HEK293 (cell line): Measurements from ENCODE around the gene DNM1.

Source experiments
- EGR2 ChIP-seq: fragments of 450-650 bp; formaldehyde crosslinking; IDR thresholded peaks from 2 replicates; pipeline ENCODE4 v1.5.1; 2016; ENCODE audit warnings: low read depth, missing biosample characterization, missing genetic modification characterization
- GLIS1 ChIP-seq: fragments of 450-650 bp; formaldehyde crosslinking; IDR thresholded peaks from 2 replicates; pipeline ENCODE4 v1.5.1; 2016; ENCODE audit warnings: missing biosample characterization, missing genetic modification characterization
- HOXA7 ChIP-seq: sonication (generic); formaldehyde crosslinking; IDR thresholded peaks from 2 replicates; pipeline ENCODE4 v1.8.1; 2022; ENCODE audit warnings: missing genetic modification reagents, borderline replicate concordance
- HOXD13 ChIP-seq: sonication (generic); formaldehyde crosslinking; IDR thresholded peaks from 2 replicates; pipeline ENCODE4 v1.8.0; 2022; ENCODE audit warnings: missing genetic modification reagents, borderline replicate concordance
- IKZF3 ChIP-seq: fragments of 450-650 bp; IDR thresholded peaks from 2 replicates; pipeline ENCODE4 v1.5.0; 2018; ENCODE audit warnings: missing biosample characterization, mild to moderate bottlenecking, missing genetic modification characterization, moderate library complexity
- KLF7 ChIP-seq: fragments of 450-650 bp; formaldehyde crosslinking; IDR thresholded peaks from 2 replicates; pipeline ENCODE4 v1.5.1; 2016; ENCODE audit warnings: missing biosample characterization, missing genetic modification characterization, borderline replicate concordance
- MEIS1 ChIP-seq: sonication (generic); formaldehyde crosslinking; IDR thresholded peaks from 2 replicates; pipeline ENCODE4 v1.8.1; 2022; ENCODE audit warnings: missing genetic modification reagents, mild to moderate bottlenecking, borderline replicate concordance
- PRDM1 ChIP-seq: fragments of 450-650 bp; formaldehyde crosslinking; IDR thresholded peaks from 2 replicates; pipeline ENCODE4; 2016; ENCODE audit warnings: missing biosample characterization, missing genetic modification characterization
- SCRT2 ChIP-seq: fragments of 450-650 bp; formaldehyde crosslinking; IDR thresholded peaks from 2 replicates; pipeline ENCODE4 v1.5.1; 2016; ENCODE audit warnings: missing biosample characterization, missing genetic modification characterization
- WT1 ChIP-seq: fragments of 450-650 bp; formaldehyde crosslinking; IDR thresholded peaks from 2 replicates; pipeline ENCODE4 v1.5.1; 2016; ENCODE audit warnings: missing biosample characterization, missing genetic modification characterization
- ZEB2 ChIP-seq: fragments of 450-650 bp; formaldehyde crosslinking; IDR thresholded peaks from 2 replicates; pipeline ENCODE4 v1.5.1; 2016; ENCODE audit warnings: missing biosample characterization, missing genetic modification characterization
- ZFHX2 ChIP-seq: fragments of 450-650 bp; formaldehyde crosslinking; conservative IDR thresholded peaks from 2 replicates; pipeline ENCODE4 v1.5.1; 2016; ENCODE audit warnings: missing biosample characterization, missing genetic modification characterization
- ZFP41 ChIP-seq: fragments of 450-650 bp; formaldehyde crosslinking; IDR thresholded peaks from 2 replicates; pipeline ENCODE4 v1.5.1; 2016; ENCODE audit warnings: missing biosample characterization, missing genetic modification characterization, borderline replicate concordance
- ZNF155 ChIP-seq: fragments of 450-650 bp; formaldehyde crosslinking; IDR thresholded peaks from 2 replicates; pipeline ENCODE4 v1.5.1; 2016; ENCODE audit warnings: missing biosample characterization, missing genetic modification characterization
- ZNF174 ChIP-seq: fragments of 450-650 bp; formaldehyde crosslinking; IDR thresholded peaks from 2 replicates; pipeline ENCODE4 v1.5.0; 2017; ENCODE audit warnings: missing biosample characterization, mild to moderate bottlenecking, missing genetic modification characterization
- ZNF248 ChIP-seq: fragments of 450-650 bp; formaldehyde crosslinking; IDR thresholded peaks from 2 replicates; pipeline ENCODE4 v1.5.1; 2017; ENCODE audit warnings: missing biosample characterization, missing genetic modification characterization
- ZNF274 ChIP-seq, 2 experiments: fragments of 200-500 bp in 1 of 2; fragments of 450-650 bp in 1 of 2; sonication (Bioruptor generic) in 1 of 2; formaldehyde crosslinking in 1 of 2; IDR thresholded peaks; 2 replicates each; pipeline versions ENCODE4 v1.5.1 to v1.6.1; 2014 to 2016; ENCODE audit warnings: borderline replicate concordance in 1 of 2, inconsistent platforms in 1 of 2, low read length in 1 of 2, missing biosample characterization in 1 of 2, missing genetic modification characterization in 1 of 2
- ZNF324 ChIP-seq: fragments of 450-650 bp; formaldehyde crosslinking; IDR thresholded peaks from 2 replicates; pipeline ENCODE4 v1.5.1; 2016; ENCODE audit warnings: missing biosample characterization, missing genetic modification characterization
- ZNF341 ChIP-seq: fragments of 450-650 bp; formaldehyde crosslinking; IDR thresholded peaks from 2 replicates; pipeline ENCODE4; 2016; ENCODE audit warnings: low read depth, missing biosample characterization, missing genetic modification characterization
- ZNF37A ChIP-seq: fragments of 450-650 bp; IDR thresholded peaks from 2 replicates; pipeline ENCODE4 v1.5.1; 2018; ENCODE audit warnings: missing biosample characterization, missing genetic modification characterization
- ZNF48 ChIP-seq: fragments of 450-650 bp; formaldehyde crosslinking; IDR thresholded peaks from 2 replicates; pipeline ENCODE4 v1.5.1; 2016; ENCODE audit warnings: missing biosample characterization, missing genetic modification characterization
- ZNF521 ChIP-seq: fragments of 450-650 bp; formaldehyde crosslinking; IDR thresholded peaks from 2 replicates; pipeline ENCODE4 v1.5.1; 2017; ENCODE audit warnings: missing biosample characterization, mild to moderate bottlenecking, missing genetic modification characterization
- ZNF626 ChIP-seq: fragments of 450-650 bp; sonication (Bioruptor Pico); formaldehyde crosslinking; IDR thresholded peaks from 2 replicates; pipeline ENCODE4 v1.5.1; 2018; ENCODE audit warnings: missing biosample characterization, missing genetic modification characterization, inconsistent platforms
- ZNF664 ChIP-seq: fragments of 450-650 bp; formaldehyde crosslinking; IDR thresholded peaks from 2 replicates; pipeline ENCODE4 v1.5.1; 2016; ENCODE audit warnings: missing biosample characterization, missing genetic modification characterization
- ZNF701 ChIP-seq: fragments of 450-650 bp; formaldehyde crosslinking; IDR thresholded peaks from 2 replicates; pipeline ENCODE4 v1.5.1; 2016; ENCODE audit warnings: missing biosample characterization, missing genetic modification characterization
- ZNF707 ChIP-seq: fragments of 450-650 bp; formaldehyde crosslinking; IDR thresholded peaks from 2 replicates; pipeline ENCODE4 v1.5.1; 2016; ENCODE audit warnings: missing biosample characterization, missing genetic modification characterization
- ZNF76 ChIP-seq: fragments of 450-650 bp; formaldehyde crosslinking; IDR thresholded peaks from 2 replicates; pipeline ENCODE4; 2016; ENCODE audit warnings: low read depth, missing biosample characterization, missing genetic modification characterization, borderline replicate concordance
- ZNF792 ChIP-seq: fragments of 450-650 bp; formaldehyde crosslinking; IDR thresholded peaks from 2 replicates; pipeline ENCODE4 v1.5.1; 2016; ENCODE audit warnings: missing biosample characterization, missing genetic modification characterization
- TF ChIP-seq, protein P1 (sequence below): fragments of 450-650 bp; formaldehyde crosslinking; IDR thresholded peaks from 2 replicates; pipeline ENCODE4 v1.5.1; 2017; ENCODE audit warnings: missing biosample characterization, mild to moderate bottlenecking, missing genetic modification characterization, moderate library complexity
- TF ChIP-seq, protein P2 (sequence below): fragments of 450-650 bp; formaldehyde crosslinking; IDR thresholded peaks from 2 replicates; pipeline ENCODE4; 2016; ENCODE audit warnings: missing biosample characterization, missing genetic modification characterization
- TF ChIP-seq, protein P3 (sequence below): fragments of 450-650 bp; formaldehyde crosslinking; IDR thresholded peaks from 2 replicates; pipeline ENCODE4 v1.5.1; 2016; ENCODE audit warnings: missing biosample characterization, missing genetic modification characterization

DNM1 gene

GRCh38 chr9:128192601-128193371 lies 10.4 kb upstream of the DNM1 start (continued):
- TF ChIP-seq HOXA7 (CRISPR knock-in tag) (no peak), ZNF76 (tag by site-specific recombination) (0 out of 2 replicates have a peak, but pooled peaks have one; percentile 30), KLF7 (no peak), ZNF664 (tag by site-specific recombination) (no peak), ZEB2 (peak; percentile 75), ZNF341 (peak; percentile 74), ZNF707 (no peak), ZNF626 (tag by site-specific recombination) (no peak), ZNF792 (tag by site-specific recombination) (no peak), ZNF174 (no peak), MEIS1 (CRISPR knock-in tag) (peak; percentile 98), ZNF324 (no peak), ZNF274 (IDR thresholded peaks at IDR 0.05; ENCODE audit: low read length) (no peak), ZNF274 (tag by site-specific recombination; IDR thresholded peaks at IDR 0.05; ENCODE audit: borderline replicate concordance) (no peak), ZNF701 (no peak), GLIS1 (tag by site-specific recombination) (0 out of 2 replicates have a peak, but pooled peaks have one; percentile 12), ZNF37A (tag by site-specific recombination) (no peak), EGR2 (no peak), ZNF248 (tag by site-specific recombination) (no peak), IKZF3 (tag by site-specific recombination) (peak; percentile 70), ZNF48 (no peak), ZFP41 (tag by site-specific recombination) (no peak), ZFHX2 (tag by site-specific recombination) (peak; percentile 72), HOXD13 (CRISPR knock-in tag) (no peak), SCRT2 (tag by site-specific recombination) (no peak), ZNF521 (tag by site-specific recombination) (no peak), ZNF155 (tag by site-specific recombination) (no peak), WT1 (no peak), PRDM1 (tag by site-specific recombination) (no peak)
- TF ChIP-seq, protein P1, sequence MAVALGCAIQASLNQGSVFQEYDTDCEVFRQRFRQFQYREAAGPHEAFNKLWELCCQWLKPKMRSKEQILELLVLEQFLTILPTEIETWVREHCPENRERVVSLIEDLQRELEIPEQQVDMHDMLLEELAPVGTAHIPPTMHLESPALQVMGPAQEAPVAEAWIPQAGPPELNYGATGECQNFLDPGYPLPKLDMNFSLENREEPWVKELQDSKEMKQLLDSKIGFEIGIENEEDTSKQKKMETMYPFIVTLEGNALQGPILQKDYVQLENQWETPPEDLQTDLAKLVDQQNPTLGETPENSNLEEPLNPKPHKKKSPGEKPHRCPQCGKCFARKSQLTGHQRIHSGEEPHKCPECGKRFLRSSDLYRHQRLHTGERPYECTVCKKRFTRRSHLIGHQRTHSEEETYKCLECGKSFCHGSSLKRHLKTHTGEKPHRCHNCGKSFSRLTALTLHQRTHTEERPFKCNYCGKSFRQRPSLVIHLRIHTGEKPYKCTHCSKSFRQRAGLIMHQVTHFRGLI (tag by site-specific recombination), result peak; percentile 74; the same call in 1 of the 2 replicates
- TF ChIP-seq, protein P2, sequence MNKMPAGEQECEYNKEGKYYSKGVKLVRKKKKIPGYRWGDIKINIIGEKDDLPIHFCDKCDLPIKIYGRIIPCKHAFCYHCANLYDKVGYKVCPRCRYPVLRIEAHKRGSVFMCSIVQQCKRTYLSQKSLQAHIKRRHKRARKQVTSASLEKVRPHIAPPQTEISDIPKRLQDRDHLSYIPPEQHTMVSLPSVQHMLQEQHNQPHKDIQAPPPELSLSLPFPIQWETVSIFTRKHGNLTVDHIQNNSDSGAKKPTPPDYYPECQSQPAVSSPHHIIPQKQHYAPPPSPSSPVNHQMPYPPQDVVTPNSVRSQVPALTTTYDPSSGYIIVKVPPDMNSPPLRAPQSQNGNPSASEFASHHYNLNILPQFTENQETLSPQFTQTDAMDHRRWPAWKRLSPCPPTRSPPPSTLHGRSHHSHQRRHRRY, result no peak
- TF ChIP-seq, protein P3, sequence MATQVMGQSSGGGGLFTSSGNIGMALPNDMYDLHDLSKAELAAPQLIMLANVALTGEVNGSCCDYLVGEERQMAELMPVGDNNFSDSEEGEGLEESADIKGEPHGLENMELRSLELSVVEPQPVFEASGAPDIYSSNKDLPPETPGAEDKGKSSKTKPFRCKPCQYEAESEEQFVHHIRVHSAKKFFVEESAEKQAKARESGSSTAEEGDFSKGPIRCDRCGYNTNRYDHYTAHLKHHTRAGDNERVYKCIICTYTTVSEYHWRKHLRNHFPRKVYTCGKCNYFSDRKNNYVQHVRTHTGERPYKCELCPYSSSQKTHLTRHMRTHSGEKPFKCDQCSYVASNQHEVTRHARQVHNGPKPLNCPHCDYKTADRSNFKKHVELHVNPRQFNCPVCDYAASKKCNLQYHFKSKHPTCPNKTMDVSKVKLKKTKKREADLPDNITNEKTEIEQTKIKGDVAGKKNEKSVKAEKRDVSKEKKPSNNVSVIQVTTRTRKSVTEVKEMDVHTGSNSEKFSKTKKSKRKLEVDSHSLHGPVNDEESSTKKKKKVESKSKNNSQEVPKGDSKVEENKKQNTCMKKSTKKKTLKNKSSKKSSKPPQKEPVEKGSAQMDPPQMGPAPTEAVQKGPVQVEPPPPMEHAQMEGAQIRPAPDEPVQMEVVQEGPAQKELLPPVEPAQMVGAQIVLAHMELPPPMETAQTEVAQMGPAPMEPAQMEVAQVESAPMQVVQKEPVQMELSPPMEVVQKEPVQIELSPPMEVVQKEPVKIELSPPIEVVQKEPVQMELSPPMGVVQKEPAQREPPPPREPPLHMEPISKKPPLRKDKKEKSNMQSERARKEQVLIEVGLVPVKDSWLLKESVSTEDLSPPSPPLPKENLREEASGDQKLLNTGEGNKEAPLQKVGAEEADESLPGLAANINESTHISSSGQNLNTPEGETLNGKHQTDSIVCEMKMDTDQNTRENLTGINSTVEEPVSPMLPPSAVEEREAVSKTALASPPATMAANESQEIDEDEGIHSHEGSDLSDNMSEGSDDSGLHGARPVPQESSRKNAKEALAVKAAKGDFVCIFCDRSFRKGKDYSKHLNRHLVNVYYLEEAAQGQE, result no peak
